ENCODE results near the gene FGR.
A peak's percentile ranks its signal among the peaks of the same experiment; 100 is the strongest.
"Not testable (repeated sequence)": the region's sequence is repeated elsewhere in the genome, so short reads cannot be mapped to it uniquely, and the experiment has no call there.

The FGR gene

DNA sequence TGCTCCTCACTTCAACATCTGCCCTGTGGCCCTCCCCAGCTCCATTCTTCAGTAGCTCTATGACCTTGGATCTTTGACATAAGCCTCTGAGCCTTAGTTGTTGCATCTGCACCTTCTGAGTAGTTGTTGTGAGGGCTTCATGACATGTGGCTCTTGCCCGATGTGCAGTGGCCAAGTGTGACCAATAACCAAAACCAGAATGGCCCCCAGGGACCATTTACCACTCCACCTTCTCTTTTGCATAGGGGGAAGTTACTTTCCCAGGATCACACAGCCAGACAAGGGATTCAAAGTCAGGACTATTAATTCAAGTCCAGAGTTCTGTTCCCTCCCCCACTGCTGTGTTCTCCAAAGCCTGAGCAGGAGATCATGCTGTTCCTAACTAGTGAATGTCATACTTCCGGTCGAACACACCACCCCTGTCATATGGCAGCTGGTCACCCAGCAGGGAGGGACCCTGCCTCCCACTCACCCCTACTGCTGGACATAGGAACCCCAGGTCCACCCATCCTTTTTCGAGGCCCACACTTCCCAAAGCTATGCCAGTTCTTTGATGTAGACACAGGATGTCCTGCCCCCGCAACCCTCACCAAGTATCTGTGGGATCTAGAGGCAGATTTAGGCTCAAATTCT is 4.0 kb downstream of the FGR start:
- TF ChIP-seq, protein P1, sequence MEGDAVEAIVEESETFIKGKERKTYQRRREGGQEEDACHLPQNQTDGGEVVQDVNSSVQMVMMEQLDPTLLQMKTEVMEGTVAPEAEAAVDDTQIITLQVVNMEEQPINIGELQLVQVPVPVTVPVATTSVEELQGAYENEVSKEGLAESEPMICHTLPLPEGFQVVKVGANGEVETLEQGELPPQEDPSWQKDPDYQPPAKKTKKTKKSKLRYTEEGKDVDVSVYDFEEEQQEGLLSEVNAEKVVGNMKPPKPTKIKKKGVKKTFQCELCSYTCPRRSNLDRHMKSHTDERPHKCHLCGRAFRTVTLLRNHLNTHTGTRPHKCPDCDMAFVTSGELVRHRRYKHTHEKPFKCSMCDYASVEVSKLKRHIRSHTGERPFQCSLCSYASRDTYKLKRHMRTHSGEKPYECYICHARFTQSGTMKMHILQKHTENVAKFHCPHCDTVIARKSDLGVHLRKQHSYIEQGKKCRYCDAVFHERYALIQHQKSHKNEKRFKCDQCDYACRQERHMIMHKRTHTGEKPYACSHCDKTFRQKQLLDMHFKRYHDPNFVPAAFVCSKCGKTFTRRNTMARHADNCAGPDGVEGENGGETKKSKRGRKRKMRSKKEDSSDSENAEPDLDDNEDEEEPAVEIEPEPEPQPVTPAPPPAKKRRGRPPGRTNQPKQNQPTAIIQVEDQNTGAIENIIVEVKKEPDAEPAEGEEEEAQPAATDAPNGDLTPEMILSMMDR (IDR thresholded peaks at IDR 0.05; ENCODE audit: low read depth, low read length, poor library complexity, severe bottlenecking), result no peak
- TF ChIP-seq EZH2phosphoT487 (IDR thresholded peaks at IDR 0.05; ENCODE audit: borderline replicate concordance, low read length), result no peak
- Histone ChIP-seq H3K9me2 (replicated peaks; ENCODE audit: control insufficient read depth, low read length) (no peaks in the 10 kb centered on the region), H3K27me3 (ENCODE audit: control insufficient read depth, low read length) (no peaks in the 10 kb centered on the region), H3K9me3 (ENCODE audit: control insufficient read depth, insufficient read depth, low read length) (peaks cover 3% of the 10 kb centered on the region; the same call in 1 of the 2 replicates), H3K79me2 (ENCODE audit: control insufficient read depth, low read length) (no peaks in the 10 kb centered on the region), H3K4me2 (ENCODE audit: low read length) (peak overlapping the region; percentile 60), H3K36me3 (ENCODE audit: control insufficient read depth, low read length) (no peaks in the 10 kb centered on the region), H3F3A (ENCODE audit: control insufficient read depth, insufficient read depth) (peaks cover 38% of the 10 kb centered on the region), H3K4me1 (ENCODE audit: control insufficient read depth, low read length) (peaks cover 94% of the 10 kb centered on the region), H3K4me3 (ENCODE audit: low read length) (peak overlapping the region; percentile 25), H3K27ac (ENCODE audit: low read depth, low read length) (peak overlapping the region; percentile 69), H4K20me1 (ENCODE audit: control insufficient read depth, insufficient read depth, low read depth, low read length) (no peaks in the 10 kb centered on the region)

DNA sequence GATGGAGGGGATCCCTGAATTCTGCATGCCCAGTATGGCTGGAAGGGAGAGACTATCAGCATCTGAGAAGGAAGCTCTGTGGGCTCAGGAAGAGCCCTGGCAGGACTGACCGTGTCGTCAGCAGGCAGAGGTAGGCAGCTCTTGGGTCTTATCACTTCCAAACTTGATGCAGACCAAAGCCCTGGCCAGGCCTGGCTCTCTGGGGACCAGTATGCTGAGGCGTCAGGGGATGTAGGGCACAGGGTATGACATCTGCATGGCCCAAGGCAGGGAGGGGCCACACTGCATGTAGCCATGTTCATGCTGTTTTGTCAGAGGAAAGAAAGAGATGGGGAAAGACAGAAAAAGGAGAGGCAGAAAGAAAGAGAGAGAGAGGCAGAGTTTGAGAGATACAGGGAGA is 6.3 kb downstream of the FGR start:
- Histone ChIP-seq H3K27me3 (ENCODE audit: control insufficient read depth, low read length) (no peaks in the 10 kb centered on the region), H3K9me3 (ENCODE audit: control insufficient read depth, insufficient read depth, low read length) (no peaks in the 10 kb centered on the region), H3K4me2 (ENCODE audit: low read length) (peak overlapping the region; percentile 4; the same call in 1 of the 2 replicates), H3F3A (ENCODE audit: control insufficient read depth, insufficient read depth) (peaks cover 35% of the 10 kb centered on the region), H3K9me2 (replicated peaks; ENCODE audit: control insufficient read depth, low read length) (no peaks in the 10 kb centered on the region), H3K4me3 (ENCODE audit: low read length) (no peak overlapping the region), H3K4me1 (ENCODE audit: control insufficient read depth, low read length) (peaks cover 94% of the 10 kb centered on the region), H3K36me3 (ENCODE audit: control insufficient read depth, low read length) (0 out of 2 replicates have a peak, but pooled peaks cover 3% of the 10 kb centered on the region), H3K27ac (ENCODE audit: low read depth, low read length) (peak overlapping the region; percentile 25; the same call in 1 of the 2 replicates), H3K79me2 (ENCODE audit: control insufficient read depth, low read length) (no peaks in the 10 kb centered on the region), H4K20me1 (ENCODE audit: control insufficient read depth, insufficient read depth, low read depth, low read length) (no peaks in the 10 kb centered on the region)
- TF ChIP-seq, protein P1 (IDR thresholded peaks at IDR 0.05; ENCODE audit: low read depth, low read length, poor library complexity, severe bottlenecking), result no peak
- no peak for TF ChIP-seq EZH2phosphoT487 (IDR thresholded peaks at IDR 0.05; ENCODE audit: borderline replicate concordance, low read length)

DNA sequence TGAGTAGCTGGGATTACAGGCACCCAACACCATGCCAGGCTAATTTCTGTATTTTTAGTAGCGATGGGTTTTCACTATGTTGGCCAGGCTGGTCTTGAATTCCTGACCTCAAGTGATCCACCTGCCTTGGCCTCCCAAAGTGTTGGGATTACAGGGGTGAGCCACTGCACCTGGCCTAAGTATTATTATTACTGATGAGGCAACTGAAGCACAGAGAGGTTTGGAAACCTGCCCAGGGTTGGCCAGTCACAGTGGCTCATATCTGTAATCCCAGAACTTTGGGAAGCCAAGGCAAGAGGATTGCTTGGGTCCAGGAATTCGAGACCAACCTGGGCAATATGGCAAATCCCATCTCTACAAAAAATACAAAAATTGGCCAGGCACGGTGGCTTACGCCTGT is 7.3 kb downstream of the FGR start:
- not testable (repeated sequence) for H4K20me1 ChIP-seq (ENCODE audit: control insufficient read depth, insufficient read depth, low read depth, low read length); H3K36me3 ChIP-seq (ENCODE audit: control insufficient read depth, low read length); H3K4me2 ChIP-seq (ENCODE audit: low read length); H3K79me2 ChIP-seq (ENCODE audit: control insufficient read depth, low read length); H3K9me2 ChIP-seq (replicated peaks; ENCODE audit: control insufficient read depth, low read length); H3K27ac ChIP-seq (ENCODE audit: low read depth, low read length); H3K9me3 ChIP-seq (ENCODE audit: control insufficient read depth, insufficient read depth, low read length); H3K27me3 ChIP-seq (ENCODE audit: control insufficient read depth, low read length); H3K4me3 ChIP-seq (ENCODE audit: low read length)
- H3F3A ChIP-seq (ENCODE audit: control insufficient read depth, insufficient read depth), result peaks cover 29% of the 10 kb centered on the region
- H3K4me1 ChIP-seq (ENCODE audit: control insufficient read depth, low read length), result peaks cover 94% of the 10 kb centered on the region

DNA sequence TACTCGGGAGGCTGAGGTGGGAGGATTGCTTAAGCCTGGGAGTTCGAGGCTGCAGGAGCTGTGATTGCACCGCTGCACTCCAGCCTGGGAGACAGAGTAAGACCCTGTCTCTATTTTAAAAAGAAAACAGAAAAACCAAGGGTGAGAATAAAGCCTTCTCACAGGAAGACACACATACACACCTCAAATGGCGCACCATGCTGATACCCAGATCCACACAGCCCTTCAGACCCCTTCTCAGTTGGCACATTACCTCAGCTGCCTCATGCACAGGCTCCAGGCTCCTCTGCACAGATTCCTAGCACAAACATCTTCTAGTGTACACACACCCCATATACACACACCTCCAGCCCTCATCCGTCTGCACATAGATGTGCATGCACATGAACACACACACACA is 7.9 kb downstream of the FGR start:
- H3K4me2 ChIP-seq (ENCODE audit: low read length), result peak overlapping the region; percentile 66
- H3K27ac ChIP-seq (ENCODE audit: low read depth, low read length), result peak overlapping the region; percentile 73; the same call in 1 of the 2 replicates
- H4K20me1 ChIP-seq (ENCODE audit: control insufficient read depth, insufficient read depth, low read depth, low read length), result no peaks in the 10 kb centered on the region
- peaks cover 27% of the 10 kb centered on the region for H3F3A ChIP-seq (ENCODE audit: control insufficient read depth, insufficient read depth)
- H3K27me3 ChIP-seq (ENCODE audit: control insufficient read depth, low read length), result no peaks in the 10 kb centered on the region
- H3K4me3 ChIP-seq (ENCODE audit: low read length), result no peak overlapping the region
- TF ChIP-seq, protein P1 (IDR thresholded peaks at IDR 0.05; ENCODE audit: low read depth, low read length, poor library complexity, severe bottlenecking), result no peak
- TF ChIP-seq EZH2phosphoT487 (IDR thresholded peaks at IDR 0.05; ENCODE audit: borderline replicate concordance, low read length), result no peak
- H3K36me3 ChIP-seq (ENCODE audit: control insufficient read depth, low read length), result 0 out of 2 replicates have a peak, but pooled peaks cover 3% of the 10 kb centered on the region
- H3K79me2 ChIP-seq (ENCODE audit: control insufficient read depth, low read length), result no peaks in the 10 kb centered on the region
- no peaks in the 10 kb centered on the region for H3K9me2 ChIP-seq (replicated peaks; ENCODE audit: control insufficient read depth, low read length)
- peaks cover 90% of the 10 kb centered on the region for H3K4me1 ChIP-seq (ENCODE audit: control insufficient read depth, low read length)
- H3K9me3 ChIP-seq (ENCODE audit: control insufficient read depth, insufficient read depth, low read length), result no peaks in the 10 kb centered on the region

Measured in DOHH2 (cell line).